Measurements from ENCODE around the gene TNS1.
"Not testable (repeated sequence)": the region's sequence is repeated elsewhere in the genome, so short reads cannot be mapped to it uniquely, and the experiment has no call there.

TNS1 gene

GRCh38 chr2:218029366-218030360 is 26.9 kb upstream of the TNS1 start:
- DNase-seq = no peak

GRCh38 chr2:218028562-218029348 is 26.0 kb upstream of the TNS1 start:
- no peak for DNase-seq

- DNase-seq = no peak
Observed at GRCh38 chr2:218028189-218028495, 25.3 kb upstream of the TNS1 start.

GRCh38 chr2:218027426-218028188 is 24.8 kb upstream of the TNS1 start:
- no peak for DNase-seq

GRCh38 chr2:218026676-218027425 is 24.1 kb upstream of the TNS1 start:
- DNase-seq = no peak

- no peak for DNase-seq
Observed at GRCh38 chr2:218026244-218026643, 23.4 kb upstream of the TNS1 start.

GRCh38 chr2:218024871-218025270 is 22.1 kb upstream of the TNS1 start:
- no peak for DNase-seq

GRCh38 chr2:218024336-218024735 is 21.5 kb upstream of the TNS1 start:
- DNase-seq = no peak

- DNase-seq = no peak
Observed at GRCh38 chr2:218023636-218024035, 20.8 kb upstream of the TNS1 start.

- DNase-seq = no peak
Observed at GRCh38 chr2:218022851-218023530, 20.2 kb upstream of the TNS1 start.

- no peak for DNase-seq
Observed at GRCh38 chr2:218022131-218022850, 19.5 kb upstream of the TNS1 start.

GRCh38 chr2:218021536-218022071 is 18.8 kb upstream of the TNS1 start:
- DNase-seq = no peak

GRCh38 chr2:218020966-218021535 is 18.3 kb upstream of the TNS1 start:
- DNase-seq = no peak

GRCh38 chr2:218020281-218020680 is 17.5 kb upstream of the TNS1 start:
- DNase-seq = no peak

- DNase-seq = no peak
Observed at GRCh38 chr2:218019411-218020060, 16.7 kb upstream of the TNS1 start.

- not testable (repeated sequence) for DNase-seq
Observed at GRCh38 chr2:218018842-218019125, 16.0 kb upstream of the TNS1 start.

- no peak for DNase-seq
Observed at GRCh38 chr2:218017211-218018053, 14.6 kb upstream of the TNS1 start.

- no peak for DNase-seq
Observed at GRCh38 chr2:218016810-218017209, 14.0 kb upstream of the TNS1 start.
